ENCODE measurements around the gene NIPBL. TPM values are rescaled to one million over a fixed set of nuclear protein-coding genes. Genes with fewer than 3 reads are reported as not detected.

NIPBL gene
- total RNA-seq, 2 donors from 2014 or later = 29.8 to 38.9 TPM

DNA sequence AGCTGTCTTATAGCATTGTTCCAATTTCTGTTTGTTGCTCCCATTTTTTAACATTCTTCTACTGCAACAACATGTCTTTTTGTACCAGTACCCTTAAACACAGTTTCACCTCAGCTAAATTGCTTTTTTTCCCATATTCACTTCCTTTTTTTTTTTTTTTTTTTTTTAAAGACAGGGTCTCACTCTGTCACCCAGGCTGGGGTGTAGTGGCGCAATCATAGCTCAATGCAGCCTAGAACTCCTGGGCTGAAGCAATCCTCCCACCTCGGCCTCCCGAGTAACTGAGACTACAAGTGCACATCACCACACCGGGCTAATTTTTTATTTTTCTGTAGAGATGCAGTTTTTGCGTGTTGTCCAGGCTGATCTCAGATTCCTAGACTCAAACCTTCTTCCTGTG is 161.3 kb downstream of the NIPBL start:
- no peak overlapping the region for H3K4me3 ChIP-seq
- TF ChIP-seq CTCF (IDR thresholded peaks at IDR 0.05) (no peak), POLR2A (IDR thresholded peaks at IDR 0.05) (no peak)
- ATAC-seq (no peak), DNase-seq (no peak)
- no peak overlapping the region for H3K27ac ChIP-seq
- H3K9me3 ChIP-seq = no peaks in the 10 kb centered on the region
- 94 to 100% methylated on average over 5 of the region's 5 CpGs for WGBS, 2 donors
- intact Hi-C loops (cut with DNase I) = no loop called here
- no peaks in the 10 kb centered on the region for H3K27me3 ChIP-seq
- no peaks in the 10 kb centered on the region for H3K4me1 ChIP-seq
- peaks cover 0 to 4% of the 10 kb centered on the region in 2 donors for H3K36me3 ChIP-seq (replicated peaks in 1 of 2; ENCODE audit: insufficient read depth in 1 of 2, low read depth in 2 of 2)

DNA sequence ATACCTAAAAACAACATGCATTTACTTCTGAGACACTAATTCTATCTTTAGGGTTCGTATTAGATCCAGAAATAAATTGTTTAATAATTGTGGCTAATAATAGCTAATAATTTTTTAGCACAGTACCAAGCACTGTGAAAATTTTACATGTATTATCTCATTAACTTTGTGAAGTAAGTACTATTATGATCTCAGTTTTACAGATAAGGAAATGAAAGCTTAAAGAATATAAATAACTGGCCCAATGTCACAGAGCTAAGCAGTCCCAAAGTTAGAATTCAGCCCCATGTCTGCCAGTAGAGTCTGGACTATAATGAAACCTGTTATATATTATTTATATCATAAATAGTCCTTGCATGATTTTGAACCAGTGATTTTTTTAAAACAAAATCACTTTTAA is 163.3 kb downstream of the NIPBL start:
- Histone ChIP-seq H3K27ac (no peak overlapping the region), H3K9me3 (no peaks in the 10 kb centered on the region), H3K36me3 (replicated peaks in 1 of 2; ENCODE audit: insufficient read depth in 1 of 2, low read depth in 2 of 2) (peaks cover 0 to 7% of the 10 kb centered on the region in 2 donors), H3K4me1 (no peaks in the 10 kb centered on the region), H3K4me3 (no peak overlapping the region), H3K27me3 (no peaks in the 10 kb centered on the region)
- WGBS, 2 donors = 91 to 97% methylated on average over 1 of the region's 1 CpG
- ATAC-seq = no peak
- no peak for DNase-seq
- intact Hi-C loops (cut with DNase I) = no loop called here
- TF ChIP-seq CTCF (IDR thresholded peaks at IDR 0.05) (no peak), POLR2A (IDR thresholded peaks at IDR 0.05) (no peak)

DNA sequence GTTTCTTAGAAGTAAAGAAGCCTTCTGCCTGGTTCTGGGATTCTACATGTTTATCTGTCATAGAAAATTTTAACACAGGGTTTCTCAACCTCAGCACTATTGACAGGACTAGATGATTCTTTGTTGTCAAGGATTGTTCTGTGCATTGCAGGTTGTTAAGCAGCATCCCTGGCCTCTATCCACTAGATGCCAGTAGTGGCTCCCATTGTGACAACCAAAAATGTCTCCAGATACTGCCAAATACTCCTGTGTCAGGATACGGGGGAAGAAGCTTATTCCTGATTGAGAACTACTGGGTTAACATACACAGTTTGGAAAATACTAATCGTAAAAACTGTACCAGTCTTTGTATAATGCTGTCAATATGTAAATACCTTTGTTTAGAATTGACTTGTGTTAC is 167.1 kb downstream of the NIPBL start:
- no peaks in the 10 kb centered on the region for H3K27me3 ChIP-seq
- no peak overlapping the region for H3K27ac ChIP-seq
- H3K4me1 ChIP-seq = no peaks in the 10 kb centered on the region
- no peaks in the 10 kb centered on the region for H3K9me3 ChIP-seq
- no peak for DNase-seq
- no peak for ATAC-seq
- 81 to 82% methylated on average over 2 of the region's 2 CpGs for WGBS, 2 donors
- H3K36me3 ChIP-seq (replicated peaks in 1 of 2; ENCODE audit: insufficient read depth in 1 of 2, low read depth in 2 of 2) = peaks cover 0 to 21% of the 10 kb centered on the region in 2 donors
- intact Hi-C loops (cut with DNase I) = no loop called here
- H3K4me3 ChIP-seq = no peak overlapping the region
- TF ChIP-seq POLR2A (IDR thresholded peaks at IDR 0.05) (no peak), CTCF (IDR thresholded peaks at IDR 0.05) (no peak)

DNA sequence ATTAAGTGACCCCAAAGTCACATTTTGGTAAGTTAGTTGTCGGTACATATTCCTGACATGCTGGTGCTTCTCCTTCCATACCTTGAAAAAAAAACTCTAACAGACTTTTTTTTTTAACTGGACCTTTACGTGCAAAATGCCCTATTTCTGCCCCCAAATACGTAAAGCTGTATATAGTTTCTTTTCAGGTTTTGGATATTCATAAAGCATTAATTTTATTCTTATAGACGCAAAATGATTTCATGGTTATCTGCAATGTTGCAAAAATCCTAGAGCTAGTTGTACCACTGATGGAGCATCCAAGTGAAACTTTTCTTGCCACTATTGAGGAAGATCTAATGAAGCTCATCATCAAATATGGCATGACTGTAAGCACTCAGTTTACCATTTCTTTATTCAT is 167.6 kb downstream of the NIPBL start:
- intact Hi-C loops (cut with DNase I) = no loop called here
- no peak overlapping the region for H3K27ac ChIP-seq
- DNase-seq = no peak
- no peak overlapping the region for H3K4me3 ChIP-seq
- H3K4me1 ChIP-seq = no peaks in the 10 kb centered on the region
- H3K36me3 ChIP-seq (replicated peaks in 1 of 2; ENCODE audit: insufficient read depth in 1 of 2, low read depth in 2 of 2) = peaks cover 0 to 23% of the 10 kb centered on the region in 2 donors
- no peaks in the 10 kb centered on the region for H3K9me3 ChIP-seq
- H3K27me3 ChIP-seq = no peaks in the 10 kb centered on the region
- WGBS, 2 donors = 97 to 98% methylated on average over 4 of the region's 4 CpGs
- ATAC-seq = no peak
- TF ChIP-seq POLR2A (IDR thresholded peaks at IDR 0.05) (no peak), CTCF (IDR thresholded peaks at IDR 0.05) (no peak)

- ATAC-seq = no peak
- Histone ChIP-seq H3K4me3 (no peak overlapping the region), H3K27ac (no peak overlapping the region), H3K36me3 (replicated peaks in 1 of 2; ENCODE audit: insufficient read depth in 1 of 2, low read depth in 2 of 2) (peaks cover 0 to 24% of the 10 kb centered on the region in 2 donors), H3K4me1 (no peaks in the 10 kb centered on the region), H3K9me3 (no peaks in the 10 kb centered on the region), H3K27me3 (no peaks in the 10 kb centered on the region)
- TF ChIP-seq POLR2A (IDR thresholded peaks at IDR 0.05) (no peak), CTCF (IDR thresholded peaks at IDR 0.05) (no peak)
- 58 to 61% methylated on average over 2 of the region's 2 CpGs for WGBS, 2 donors
- no peak for DNase-seq
- intact Hi-C loops (cut with DNase I) = no loop called here
Observed at GRCh38 chr5:37045703-37046102, 169.1 kb downstream of the NIPBL start.

All from body of pancreas (tissue), 4 donors.